Astrocyte (in vitro differentiated cells and primary cell): Measurements from ENCODE around the gene NEFH. TPM values are rescaled to one million over a fixed set of nuclear protein-coding genes. Genes with fewer than 3 reads are reported as not detected.
A peak's percentile ranks its signal among the peaks of the same experiment; 100 is the strongest.

ENCODE experiments used
- DNase-seq: peaks from one replicate; pipeline ENCODE4 v3.0.0-alpha.2; 2010; ENCODE audit warnings: low read depth
- FAIRE-seq: peaks from 2 replicates; lab custom pipeline; 2011; peaks lifted over from hg19 to GRCh38; lab: Jason Lieb, UNC
- H2AFZ ChIP-seq: 2 replicates; pipeline ENCODE4 v1.6.0; 2012; ENCODE audit warnings: low read depth, low read length, inconsistent platforms
- H3K27ac ChIP-seq: 2 replicates; pipeline ENCODE4 v1.5.1; 2011; ENCODE audit warnings: low read depth, low read length, inconsistent platforms
- H3K27me3 ChIP-seq: 2 replicates; pipeline ENCODE4 v1.6.0; 2011; ENCODE audit warnings: low read length, inconsistent platforms; ENCODE audit not compliant: insufficient read depth
- H3K36me3 ChIP-seq: 2 replicates; pipeline ENCODE4 v1.5.1; 2011; ENCODE audit warnings: low read length, inconsistent platforms; ENCODE audit not compliant: insufficient read depth
- H3K4me1 ChIP-seq: 2 replicates; pipeline ENCODE4 v1.5.1; 2011; ENCODE audit warnings: low read length, inconsistent platforms; ENCODE audit not compliant: insufficient read depth
- H3K4me2 ChIP-seq: 2 replicates; pipeline ENCODE4 v1.6.0; 2012; ENCODE audit warnings: low read length, inconsistent platforms
- H3K4me3 ChIP-seq: 2 replicates; pipeline ENCODE4 v1.5.1; 2011; ENCODE audit warnings: low read depth, mild to moderate bottlenecking, low read length, inconsistent platforms; ENCODE audit not compliant: insufficient read depth
- H3K79me2 ChIP-seq: 2 replicates; pipeline ENCODE4 v1.6.0; 2012; ENCODE audit warnings: mild to moderate bottlenecking, low read length, inconsistent platforms; ENCODE audit not compliant: insufficient read depth
- H3K9ac ChIP-seq: 2 replicates; pipeline ENCODE4 v1.6.0; 2012; ENCODE audit warnings: mild to moderate bottlenecking, low read length, inconsistent platforms
- H3K9me3 ChIP-seq: 2 replicates; pipeline ENCODE4 v1.5.1; 2012; ENCODE audit warnings: low read depth, mild to moderate bottlenecking, low read length, inconsistent platforms; ENCODE audit not compliant: insufficient read depth
- H4K20me1 ChIP-seq: 2 replicates; pipeline ENCODE4 v1.6.0; 2012; ENCODE audit warnings: low read length, inconsistent platforms; ENCODE audit not compliant: insufficient read depth
- H3K27ac Mint-ChIP-seq: one replicate; pipeline ENCODE4 v1.8.0; 2021; ENCODE audit warnings: mild to moderate bottlenecking, mixed read lengths; ENCODE audit not compliant: unreplicated experiment
- H3K27me3 Mint-ChIP-seq: one replicate; pipeline ENCODE4 v1.8.0; 2021; ENCODE audit warnings: low read depth, mixed read lengths; ENCODE audit not compliant: unreplicated experiment
- H3K36me3 Mint-ChIP-seq: one replicate; pipeline ENCODE4 v1.8.0; 2021; ENCODE audit warnings: low read depth, mixed read lengths; ENCODE audit not compliant: unreplicated experiment
- H3K4me1 Mint-ChIP-seq: one replicate; pipeline ENCODE4 v1.8.0; 2021; ENCODE audit warnings: low read depth, mixed read lengths; ENCODE audit not compliant: unreplicated experiment
- H3K4me3 Mint-ChIP-seq: one replicate; pipeline ENCODE4 v1.8.0; 2021; ENCODE audit warnings: mild to moderate bottlenecking, moderate library complexity, mixed read lengths; ENCODE audit not compliant: unreplicated experiment
- H3K9me3 Mint-ChIP-seq: one replicate; pipeline ENCODE4 v1.8.0; 2021; ENCODE audit warnings: mild to moderate bottlenecking, mixed read lengths; ENCODE audit not compliant: unreplicated experiment
- EZH2 ChIP-seq: IDR thresholded peaks from 2 replicates; pipeline ENCODE4 v1.6.1; 2012; ENCODE audit warnings: mild to moderate bottlenecking, low read length, inconsistent platforms; ENCODE audit not compliant: insufficient read depth
- total RNA-seq: library from RNA; stranded (reverse); gene quantifications from 2 replicates; pipeline ENCODE4 v1.2.1, GENCODE V29; 2021
- TF ChIP-seq, protein P1 (sequence below): IDR thresholded peaks from 2 replicates; pipeline ENCODE4 v1.5.1; 2011; ENCODE audit warnings: low read depth, mild to moderate bottlenecking, inconsistent platforms, low read length, moderate library complexity; ENCODE audit not compliant: insufficient read depth

Gene NEFH
- total RNA-seq, 1 donor from 2014 or later, result 3.1 TPM

DNA sequence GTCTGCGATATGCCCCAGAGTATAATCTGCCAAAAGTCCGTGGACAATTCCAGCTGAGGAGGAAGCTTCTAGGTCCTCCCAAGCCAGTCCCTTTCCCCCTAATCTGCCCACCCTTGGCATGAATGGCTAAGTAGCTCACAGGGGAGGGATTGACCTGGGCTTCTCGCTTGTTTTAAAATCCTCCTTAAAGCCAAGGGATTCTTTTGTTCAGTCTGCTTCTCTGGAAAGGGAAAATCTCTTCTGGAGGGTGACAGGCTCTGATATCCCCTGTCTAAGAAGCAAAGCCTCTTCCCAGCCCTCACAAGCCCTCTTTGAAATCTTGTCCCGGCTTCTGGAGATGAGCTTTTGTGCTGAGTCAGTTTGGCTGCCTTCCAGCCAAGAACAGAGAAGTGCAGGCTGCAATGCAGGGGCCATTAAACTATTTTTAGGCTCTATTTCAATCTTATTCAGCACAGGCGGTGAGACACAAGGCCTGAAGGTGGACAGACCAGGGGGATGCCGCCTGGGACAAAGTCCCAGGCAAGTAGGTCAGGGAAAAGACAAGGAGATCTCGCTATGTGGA lies 23.9 kb downstream of the NEFH start:
- H3K4me2 ChIP-seq, result peak overlapping the region; percentile 48
- no peak overlapping the region for H3K4me3 ChIP-seq
- no peaks in the 10 kb centered on the region for H3K79me2 ChIP-seq
- Mint-ChIP-seq H3K36me3 (peaks cover 15% of the 10 kb centered on the region), H3K27me3 (no peaks in the 10 kb centered on the region), H3K27ac (peak overlapping the region; percentile 91), H3K9me3 (no peaks in the 10 kb centered on the region), H3K4me1 (peaks cover 13% of the 10 kb centered on the region), H3K4me3 (no peak overlapping the region)
- H3K9me3 ChIP-seq, result no peaks in the 10 kb centered on the region
- H4K20me1 ChIP-seq, result no peaks in the 10 kb centered on the region
- DNase-seq (peak; percentile 60), FAIRE-seq (no peak)
- H3K36me3 ChIP-seq, result peaks cover 21% of the 10 kb centered on the region
- peak overlapping the region; percentile 19 for H3K27ac ChIP-seq
- TF ChIP-seq, protein P1, sequence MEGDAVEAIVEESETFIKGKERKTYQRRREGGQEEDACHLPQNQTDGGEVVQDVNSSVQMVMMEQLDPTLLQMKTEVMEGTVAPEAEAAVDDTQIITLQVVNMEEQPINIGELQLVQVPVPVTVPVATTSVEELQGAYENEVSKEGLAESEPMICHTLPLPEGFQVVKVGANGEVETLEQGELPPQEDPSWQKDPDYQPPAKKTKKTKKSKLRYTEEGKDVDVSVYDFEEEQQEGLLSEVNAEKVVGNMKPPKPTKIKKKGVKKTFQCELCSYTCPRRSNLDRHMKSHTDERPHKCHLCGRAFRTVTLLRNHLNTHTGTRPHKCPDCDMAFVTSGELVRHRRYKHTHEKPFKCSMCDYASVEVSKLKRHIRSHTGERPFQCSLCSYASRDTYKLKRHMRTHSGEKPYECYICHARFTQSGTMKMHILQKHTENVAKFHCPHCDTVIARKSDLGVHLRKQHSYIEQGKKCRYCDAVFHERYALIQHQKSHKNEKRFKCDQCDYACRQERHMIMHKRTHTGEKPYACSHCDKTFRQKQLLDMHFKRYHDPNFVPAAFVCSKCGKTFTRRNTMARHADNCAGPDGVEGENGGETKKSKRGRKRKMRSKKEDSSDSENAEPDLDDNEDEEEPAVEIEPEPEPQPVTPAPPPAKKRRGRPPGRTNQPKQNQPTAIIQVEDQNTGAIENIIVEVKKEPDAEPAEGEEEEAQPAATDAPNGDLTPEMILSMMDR, result no peak
- TF ChIP-seq EZH2, result no peak
- H2AFZ ChIP-seq, result no peak overlapping the region
- no peaks in the 10 kb centered on the region for H3K27me3 ChIP-seq
- peaks cover 5% of the 10 kb centered on the region for H3K4me1 ChIP-seq
- H3K9ac ChIP-seq, result peak overlapping the region; percentile 28

DNA sequence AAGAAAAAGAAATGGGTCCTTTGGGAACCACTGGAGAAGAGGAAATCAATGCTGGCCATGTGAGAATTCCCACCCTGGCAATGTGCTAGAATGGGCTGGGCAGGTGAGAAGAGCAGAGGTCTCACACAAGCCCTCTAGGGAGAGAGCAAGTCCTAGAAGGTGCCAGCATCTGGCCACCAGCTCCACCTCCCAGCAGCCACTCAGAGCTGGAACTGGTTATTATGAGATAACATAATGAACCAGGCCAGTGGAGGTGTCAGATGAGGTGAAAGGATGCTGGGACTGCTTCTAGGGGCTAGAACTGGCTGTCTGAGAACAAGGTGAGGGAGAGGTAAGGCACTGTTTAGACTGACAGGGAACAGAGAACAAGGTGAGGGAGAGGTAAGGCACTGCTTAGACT lies 29.3 kb downstream of the NEFH start:
- H3K4me1 Mint-ChIP-seq, result peaks cover 2% of the 10 kb centered on the region
- no peaks in the 10 kb centered on the region for H3K9me3 ChIP-seq
- H3K27me3 ChIP-seq, result no peaks in the 10 kb centered on the region
- H3K27me3 Mint-ChIP-seq, result no peaks in the 10 kb centered on the region
- DNase-seq, result no peak
- TF ChIP-seq EZH2, result no peak
- TF ChIP-seq, protein P1, result no peak
- H3K4me3 ChIP-seq, result no peak overlapping the region
- H3K9me3 Mint-ChIP-seq, result no peaks in the 10 kb centered on the region
- no peak overlapping the region for H2AFZ ChIP-seq
- no peak overlapping the region for H3K4me3 Mint-ChIP-seq
- no peaks in the 10 kb centered on the region for H3K79me2 ChIP-seq
- FAIRE-seq, result no peak
- H3K4me1 ChIP-seq, result no peaks in the 10 kb centered on the region
- no peak overlapping the region for H3K4me2 ChIP-seq
- no peak overlapping the region for H3K9ac ChIP-seq
- H3K27ac Mint-ChIP-seq, result no peak overlapping the region
- peaks cover 55% of the 10 kb centered on the region for H3K36me3 ChIP-seq
- no peak overlapping the region for H3K27ac ChIP-seq
- no peaks in the 10 kb centered on the region for H4K20me1 ChIP-seq
- H3K36me3 Mint-ChIP-seq, result peaks cover 13% of the 10 kb centered on the region

- H3K4me1 Mint-ChIP-seq, result no peaks in the 10 kb centered on the region
- Histone ChIP-seq H3K36me3 (peaks cover 55% of the 10 kb centered on the region), H3K4me1 (no peaks in the 10 kb centered on the region), H3K4me2 (no peak overlapping the region), H3K4me3 (no peak overlapping the region), H3K79me2 (no peaks in the 10 kb centered on the region), H3K27ac (no peak overlapping the region), H3K9me3 (no peaks in the 10 kb centered on the region), H3K27me3 (no peaks in the 10 kb centered on the region), H4K20me1 (no peaks in the 10 kb centered on the region), H3K9ac (no peak overlapping the region), H2AFZ (no peak overlapping the region)
- H3K36me3 Mint-ChIP-seq, result peaks cover 13% of the 10 kb centered on the region
- DNase-seq (no peak), FAIRE-seq (no peak)
- no peak overlapping the region for H3K4me3 Mint-ChIP-seq
- H3K27me3 Mint-ChIP-seq, result no peaks in the 10 kb centered on the region
- no peaks in the 10 kb centered on the region for H3K9me3 Mint-ChIP-seq
- TF ChIP-seq, protein P1, result no peak
- no peak for TF ChIP-seq EZH2
- no peak overlapping the region for H3K27ac Mint-ChIP-seq
These were observed 29.8 kb downstream of the NEFH start for GRCh38 chr22:29509815-29510214.
